BLaER1 (cell line): ENCODE measurements around the gene XK.
A peak's percentile ranks its signal among the peaks of the same experiment; 100 is the strongest.
"Not testable (repeated sequence)": the region's sequence is repeated elsewhere in the genome, so short reads cannot be mapped to it uniquely, and the experiment has no call there.

Experiments
- H3K27ac ChIP-seq: shearing (Covaris generic); formaldehyde crosslinking; 2 replicates; pipeline ENCODE4 v1.8.1; 2022
- H3K27me3 ChIP-seq: shearing (Covaris generic); formaldehyde crosslinking; 2 replicates; pipeline ENCODE4 v1.8.1; 2022
- H3K36me3 ChIP-seq: shearing (Covaris generic); formaldehyde crosslinking; 2 replicates; pipeline ENCODE4 v1.8.1; 2022
- H3K4me1 ChIP-seq: shearing (Covaris generic); formaldehyde crosslinking; 2 replicates; pipeline ENCODE4 v1.8.1; 2022
- H3K4me2 ChIP-seq: shearing (Covaris generic); formaldehyde crosslinking; 2 replicates; pipeline ENCODE4 v1.8.1; 2022
- H3K4me3 ChIP-seq: shearing (Covaris generic); formaldehyde crosslinking; 2 replicates; pipeline ENCODE4 v1.8.1; 2022
- H3K9ac ChIP-seq: shearing (Covaris generic); formaldehyde crosslinking; 2 replicates; pipeline ENCODE4 v1.8.1; 2022
- H3K9me3 ChIP-seq: shearing (Covaris generic); formaldehyde crosslinking; 2 replicates; pipeline ENCODE4 v1.8.1; 2022
- H4K20me1 ChIP-seq: shearing (Covaris generic); formaldehyde crosslinking; 2 replicates; pipeline ENCODE4 v1.8.1; 2022
- Cebpa-rat ChIP-seq: shearing (Covaris generic); IDR thresholded peaks from 2 replicates; pipeline ENCODE4 v1.8.1; 2022

XK gene, protein sequence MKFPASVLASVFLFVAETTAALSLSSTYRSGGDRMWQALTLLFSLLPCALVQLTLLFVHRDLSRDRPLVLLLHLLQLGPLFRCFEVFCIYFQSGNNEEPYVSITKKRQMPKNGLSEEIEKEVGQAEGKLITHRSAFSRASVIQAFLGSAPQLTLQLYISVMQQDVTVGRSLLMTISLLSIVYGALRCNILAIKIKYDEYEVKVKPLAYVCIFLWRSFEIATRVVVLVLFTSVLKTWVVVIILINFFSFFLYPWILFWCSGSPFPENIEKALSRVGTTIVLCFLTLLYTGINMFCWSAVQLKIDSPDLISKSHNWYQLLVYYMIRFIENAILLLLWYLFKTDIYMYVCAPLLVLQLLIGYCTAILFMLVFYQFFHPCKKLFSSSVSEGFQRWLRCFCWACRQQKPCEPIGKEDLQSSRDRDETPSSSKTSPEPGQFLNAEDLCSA

DNA sequence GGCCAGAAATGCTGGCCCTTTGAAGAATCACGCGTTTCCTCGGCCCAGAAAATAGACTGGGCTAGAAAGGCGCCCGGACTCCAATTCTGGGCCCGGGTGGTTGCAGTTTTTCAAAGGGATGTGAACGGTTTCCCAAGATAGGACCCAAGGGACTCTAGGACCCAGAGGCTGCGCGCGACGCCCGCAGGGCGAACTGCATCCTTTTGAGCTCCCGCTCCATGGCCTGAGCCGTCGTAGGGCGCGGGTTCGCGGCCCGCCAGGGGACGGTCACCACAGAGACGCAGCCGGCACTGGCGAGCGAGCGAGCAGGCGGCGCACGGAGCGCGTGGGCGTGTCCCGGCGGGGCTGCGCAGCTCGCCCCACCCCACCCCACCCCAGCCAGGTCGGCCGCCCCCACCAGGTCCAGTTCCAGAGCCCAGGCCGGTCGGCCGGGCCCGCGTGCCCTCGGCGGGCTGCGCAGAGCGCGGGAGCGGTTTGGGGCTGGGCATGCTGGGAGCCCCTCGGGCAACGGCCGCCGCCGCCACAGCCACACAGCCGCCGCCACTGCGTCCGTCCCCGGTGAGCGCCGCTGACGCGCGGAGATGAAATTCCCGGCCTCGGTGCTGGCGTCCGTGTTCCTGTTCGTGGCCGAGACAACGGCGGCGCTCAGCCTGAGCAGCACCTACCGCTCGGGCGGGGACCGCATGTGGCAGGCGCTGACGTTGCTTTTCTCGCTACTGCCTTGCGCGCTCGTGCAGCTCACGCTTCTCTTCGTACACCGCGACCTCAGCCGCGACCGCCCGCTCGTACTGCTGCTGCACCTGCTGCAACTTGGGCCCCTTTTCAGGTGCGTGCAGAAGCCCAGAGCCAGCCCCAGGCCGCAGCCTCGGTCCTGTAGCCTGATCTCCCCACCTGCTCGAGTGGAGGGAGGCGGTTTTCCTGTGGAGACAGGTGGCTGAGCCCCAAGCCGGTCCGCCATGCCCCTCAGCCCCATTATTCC, at the start of gene XK:
TSS of gene XK (plus strand) at position 411 of the 979 bp plus-strand sequence. CDS start at position 582, 171 bp downstream.
- peak within 1 kb of the TSS; percentile 62 for H3K4me3 ChIP-seq
- H3K4me2 ChIP-seq = peak within 1 kb of the TSS; percentile 63
- no peak within 1 kb of the TSS for H3K27ac ChIP-seq
- H3K36me3 ChIP-seq = no peaks in the 10 kb centered on the region
- H3K9me3 ChIP-seq = no peaks in the 10 kb centered on the region; the same call in 1 of the 2 replicates
- no peaks in the 10 kb centered on the region for H4K20me1 ChIP-seq
- H3K4me1 ChIP-seq = no peaks in the 10 kb centered on the region
- peaks cover 7% of the 10 kb centered on the region for H3K27me3 ChIP-seq
- no peak for TF ChIP-seq Cebpa-rat
- no peak within 1 kb of the TSS for H3K9ac ChIP-seq

DNA sequence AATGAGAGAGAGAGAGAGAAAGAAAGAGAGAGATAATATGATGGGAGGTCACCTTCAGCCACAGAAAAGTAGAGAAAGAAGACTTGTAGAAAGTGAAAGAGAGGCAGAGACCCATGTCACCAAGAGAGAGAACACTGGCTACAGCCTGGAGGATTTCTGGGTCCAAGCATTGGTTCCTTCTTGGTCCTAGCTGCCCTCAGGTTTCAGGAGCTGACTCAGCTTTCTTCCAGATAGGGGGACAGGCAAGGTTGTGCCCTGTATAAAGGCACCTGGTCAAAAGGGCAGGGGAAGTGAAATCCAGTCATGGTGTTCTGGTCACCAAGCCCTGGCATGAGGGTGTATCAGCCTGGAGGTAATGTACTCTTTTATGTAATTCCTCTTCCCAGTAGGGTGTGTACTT, 47.5 kb upstream of the XK start:
- no peak for TF ChIP-seq Cebpa-rat
- no peaks in the 10 kb centered on the region for H4K20me1 ChIP-seq
- H3K4me1 ChIP-seq = no peaks in the 10 kb centered on the region
- H3K4me2 ChIP-seq = no peak overlapping the region
- no peaks in the 10 kb centered on the region for H3K27me3 ChIP-seq
- no peak overlapping the region for H3K27ac ChIP-seq
- H3K4me3 ChIP-seq = no peak overlapping the region
- H3K9ac ChIP-seq = no peak overlapping the region
- no peaks in the 10 kb centered on the region for H3K36me3 ChIP-seq
- H3K9me3 ChIP-seq = peaks cover 9% of the 10 kb centered on the region

DNA sequence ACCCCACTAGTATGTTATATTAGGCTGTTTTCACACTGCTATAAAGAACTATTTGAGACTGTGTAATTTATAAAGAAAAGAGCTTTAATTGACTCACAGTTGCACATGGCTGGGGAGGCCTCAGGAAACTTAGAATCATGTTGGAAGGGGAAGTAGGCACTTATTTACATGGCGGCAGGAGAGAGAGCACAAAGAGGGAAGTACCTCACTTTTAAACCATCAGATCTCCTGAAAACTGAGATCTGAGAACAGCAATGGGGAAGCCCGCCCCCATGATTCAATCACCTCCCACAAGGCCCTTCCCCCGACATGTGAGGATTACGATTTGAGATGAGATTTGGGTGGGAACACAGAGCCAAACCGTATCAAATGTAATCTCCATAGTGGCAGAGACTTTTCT, 45.4 kb upstream of the XK start:
- Histone ChIP-seq H4K20me1 (no peaks in the 10 kb centered on the region), H3K4me1 (no peaks in the 10 kb centered on the region), H3K4me2 (no peak overlapping the region), H3K9ac (no peak overlapping the region), H3K27me3 (no peaks in the 10 kb centered on the region), H3K36me3 (no peaks in the 10 kb centered on the region), H3K9me3 (no peaks in the 10 kb centered on the region), H3K4me3 (no peak overlapping the region), H3K27ac (no peak overlapping the region)
- TF ChIP-seq Cebpa-rat = no peak

DNA sequence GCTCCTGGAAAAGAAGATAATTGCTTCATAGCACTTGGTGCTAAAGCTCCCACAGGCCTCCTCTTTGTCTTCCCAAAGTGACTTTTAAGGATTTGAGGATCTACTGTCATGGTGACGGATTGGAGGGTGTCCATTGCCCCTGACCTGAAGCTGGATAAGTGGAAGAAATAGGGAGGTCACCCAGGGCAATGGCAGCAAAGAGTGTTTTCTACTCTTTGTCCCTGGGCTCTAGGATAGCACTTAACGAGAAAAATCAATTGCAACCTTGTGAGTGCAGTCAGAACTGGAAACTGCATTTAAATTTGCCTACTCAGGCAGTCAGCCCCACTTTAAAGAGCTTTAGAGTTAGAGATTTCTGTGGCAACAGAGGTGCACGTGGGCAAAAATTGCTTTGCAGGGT, 43.7 kb upstream of the XK start:
- no peaks in the 10 kb centered on the region for H3K27me3 ChIP-seq
- H3K9me3 ChIP-seq = no peaks in the 10 kb centered on the region
- H3K27ac ChIP-seq = no peak overlapping the region
- no peak for TF ChIP-seq Cebpa-rat
- no peaks in the 10 kb centered on the region for H4K20me1 ChIP-seq
- no peak overlapping the region for H3K4me3 ChIP-seq
- H3K4me1 ChIP-seq = no peaks in the 10 kb centered on the region
- H3K4me2 ChIP-seq = no peak overlapping the region
- H3K36me3 ChIP-seq = no peaks in the 10 kb centered on the region
- no peak overlapping the region for H3K9ac ChIP-seq

DNA sequence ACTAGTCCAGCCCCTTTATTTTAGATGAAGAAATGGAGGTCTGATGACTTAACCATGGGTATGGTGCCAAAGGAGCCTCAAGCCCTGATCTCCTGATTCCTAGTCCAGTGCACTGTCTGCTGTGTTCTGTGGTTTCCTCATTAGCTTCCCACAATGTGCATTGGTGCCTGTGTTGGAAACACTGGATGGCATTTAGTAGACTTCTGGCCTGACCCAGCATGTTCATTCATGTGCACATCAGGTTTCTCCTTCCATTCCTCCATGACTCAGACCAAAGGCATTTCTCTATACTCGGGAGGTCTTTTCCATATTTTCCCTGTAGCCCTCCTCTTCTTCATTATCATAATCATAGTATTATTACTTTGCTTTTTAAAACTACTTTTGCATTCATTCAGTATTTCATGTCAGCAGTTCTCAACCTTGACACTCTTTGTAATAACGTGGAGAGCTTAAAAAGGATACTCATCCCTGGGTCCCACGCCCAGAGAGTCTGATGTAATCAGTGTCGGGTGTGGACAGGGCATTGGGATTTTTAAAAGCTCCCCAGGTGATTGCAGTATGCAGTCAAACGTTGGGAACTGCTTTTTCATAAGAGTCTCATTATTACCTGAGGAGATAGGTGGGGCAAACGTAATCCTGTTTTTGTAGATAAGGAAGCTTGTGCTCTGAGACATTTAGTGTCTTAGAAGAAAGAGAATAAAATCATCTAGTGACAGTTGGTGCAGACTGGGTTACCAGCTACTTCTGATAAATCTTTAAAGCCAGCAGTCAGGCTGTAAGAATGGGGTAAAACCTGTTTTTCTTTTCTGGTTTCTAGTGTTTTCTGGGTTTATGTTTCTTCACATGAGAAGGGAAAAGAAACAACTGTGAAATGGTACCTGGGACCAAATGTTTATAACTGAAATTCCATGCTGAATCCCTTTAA, 40.9 kb upstream of the XK start:
- Histone ChIP-seq H3K4me1 (no peaks in the 10 kb centered on the region), H4K20me1 (no peaks in the 10 kb centered on the region), H3K4me3 (no peak overlapping the region), H3K27me3 (no peaks in the 10 kb centered on the region), H3K4me2 (no peak overlapping the region), H3K27ac (no peak overlapping the region), H3K36me3 (no peaks in the 10 kb centered on the region), H3K9me3 (no peaks in the 10 kb centered on the region), H3K9ac (no peak overlapping the region)
- TF ChIP-seq Cebpa-rat = no peak

DNA sequence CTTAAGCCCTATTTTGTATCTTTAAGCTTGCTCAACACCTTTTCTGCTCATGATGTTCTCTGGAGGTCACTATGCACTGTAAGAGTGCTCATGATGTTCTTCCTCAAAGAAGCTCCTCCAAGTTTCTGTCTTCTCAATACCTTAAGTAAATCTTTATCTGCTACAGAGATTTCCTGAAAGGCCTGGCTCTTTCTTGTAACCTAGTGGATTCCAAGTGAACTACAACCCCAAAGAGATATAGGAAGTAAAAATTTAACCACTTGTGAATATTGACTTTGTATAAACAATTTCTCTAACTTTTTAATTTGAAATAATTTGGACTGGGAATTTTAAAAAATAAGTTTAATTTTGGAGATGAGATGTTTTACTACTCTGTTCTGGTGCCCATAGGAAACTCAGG, 39.3 kb upstream of the XK start:
- Histone ChIP-seq H3K27ac (no peak overlapping the region), H4K20me1 (no peaks in the 10 kb centered on the region), H3K9ac (no peak overlapping the region), H3K9me3 (no peaks in the 10 kb centered on the region), H3K36me3 (no peaks in the 10 kb centered on the region), H3K4me1 (no peaks in the 10 kb centered on the region), H3K27me3 (no peaks in the 10 kb centered on the region), H3K4me2 (no peak overlapping the region), H3K4me3 (no peak overlapping the region)
- TF ChIP-seq Cebpa-rat = no peak

DNA sequence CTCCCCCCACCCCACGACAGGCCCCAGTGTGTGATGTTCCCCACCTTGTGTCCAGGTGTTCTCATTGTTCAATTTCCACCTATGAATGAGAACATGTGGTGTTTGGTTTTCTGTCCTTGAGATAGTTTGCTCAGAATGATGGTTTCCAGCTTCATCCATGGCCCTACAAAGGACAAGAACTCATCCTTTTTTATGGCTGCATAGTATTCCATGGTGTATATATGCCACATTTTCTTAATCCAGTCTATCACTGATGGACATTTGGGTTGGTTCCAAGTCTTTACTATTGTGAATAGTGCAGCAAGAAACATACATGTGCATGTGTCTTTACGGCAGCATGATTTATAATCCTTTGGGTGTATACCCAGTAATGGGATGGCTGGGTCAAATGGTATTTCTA, 34.7 kb upstream of the XK start:
- H3K27ac ChIP-seq, H3K4me3 ChIP-seq, H3K4me2 ChIP-seq, H3K9ac ChIP-seq, H3K36me3 ChIP-seq, H3K27me3 ChIP-seq, H4K20me1 ChIP-seq, H3K4me1 ChIP-seq, H3K9me3 ChIP-seq: not testable (repeated sequence)

DNA sequence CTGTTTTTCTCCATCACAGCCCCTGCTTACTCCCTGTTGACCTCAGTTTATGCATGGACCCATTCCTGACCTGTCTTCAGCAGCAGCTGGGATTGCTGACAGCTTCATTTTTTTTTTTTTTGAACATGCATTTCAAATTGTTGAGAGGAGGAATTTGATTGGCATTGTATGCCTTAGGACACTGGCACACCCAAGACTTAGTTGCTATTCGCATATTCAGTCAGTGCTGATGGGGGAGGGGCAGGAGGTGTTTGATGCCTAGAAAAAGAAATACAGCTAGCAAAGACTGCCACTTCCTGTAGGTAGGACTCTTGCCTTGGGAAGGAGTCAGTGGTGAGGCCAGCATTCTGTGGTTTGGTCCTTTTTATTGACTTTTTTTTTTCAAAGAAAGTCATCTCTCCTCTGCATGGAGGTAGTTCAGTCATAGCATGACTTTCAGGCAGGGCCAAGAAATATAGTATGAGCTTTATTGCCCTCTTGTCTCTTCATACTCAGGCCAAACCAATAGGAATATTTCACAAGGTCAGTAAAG, 33.6 kb upstream of the XK start:
- H3K36me3 ChIP-seq = no peaks in the 10 kb centered on the region
- TF ChIP-seq Cebpa-rat = no peak
- no peak overlapping the region for H3K9ac ChIP-seq
- no peak overlapping the region for H3K4me2 ChIP-seq
- no peaks in the 10 kb centered on the region for H3K27me3 ChIP-seq
- H3K4me3 ChIP-seq = no peak overlapping the region
- no peaks in the 10 kb centered on the region for H4K20me1 ChIP-seq
- H3K27ac ChIP-seq = no peak overlapping the region
- no peaks in the 10 kb centered on the region for H3K4me1 ChIP-seq
- no peaks in the 10 kb centered on the region for H3K9me3 ChIP-seq

DNA sequence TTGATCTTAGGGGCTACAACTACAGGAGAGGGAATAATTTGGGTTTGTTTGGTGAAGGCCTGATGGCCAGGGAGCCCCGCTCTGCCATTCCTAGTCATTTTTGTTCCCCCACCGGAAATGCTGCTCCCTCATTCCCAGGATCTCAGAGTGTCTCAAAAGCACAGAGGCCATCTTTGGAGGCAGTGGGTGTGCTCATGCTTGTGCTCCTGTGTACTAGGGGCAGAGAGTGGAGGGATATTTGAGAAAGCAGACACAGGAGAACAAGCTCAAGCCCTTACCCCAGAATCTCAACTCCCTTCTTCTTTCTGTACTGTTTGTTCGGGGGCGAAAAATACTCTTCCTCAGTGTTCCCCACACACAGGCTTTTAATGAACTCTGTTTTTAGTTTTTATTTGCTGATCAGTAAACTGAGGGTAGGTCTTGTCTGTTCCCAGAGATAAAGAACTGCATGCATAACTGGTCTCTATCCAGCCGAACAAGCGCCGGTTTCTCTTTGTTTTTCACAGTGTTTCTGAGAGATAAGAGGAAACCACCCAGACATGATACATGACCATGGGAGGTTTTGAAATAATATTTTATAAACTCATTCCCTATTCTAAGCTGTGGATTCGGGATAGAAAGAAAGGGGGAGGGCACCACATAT, 32.9 kb upstream of the XK start:
- TF ChIP-seq Cebpa-rat = no peak
- no peak overlapping the region for H3K9ac ChIP-seq
- H3K4me1 ChIP-seq = no peaks in the 10 kb centered on the region
- no peaks in the 10 kb centered on the region for H3K27me3 ChIP-seq
- no peaks in the 10 kb centered on the region for H3K9me3 ChIP-seq
- no peaks in the 10 kb centered on the region for H4K20me1 ChIP-seq
- H3K4me2 ChIP-seq = no peak overlapping the region
- no peak overlapping the region for H3K27ac ChIP-seq
- no peak overlapping the region for H3K4me3 ChIP-seq
- no peaks in the 10 kb centered on the region for H3K36me3 ChIP-seq
